ENCODE data around the gene PARD3. TPM values are rescaled to one million over a fixed set of nuclear protein-coding genes. Genes with fewer than 3 reads are reported as not detected.

Gene PARD3
- total and polyA plus RNA-seq, 10 of the 15 experiments (the other 5 are each of a cell fraction or from before 2014, with no cell fraction given) = 2.6 to 43.1 (median 13.9) TPM

- TF ChIP-seq, protein P1, sequence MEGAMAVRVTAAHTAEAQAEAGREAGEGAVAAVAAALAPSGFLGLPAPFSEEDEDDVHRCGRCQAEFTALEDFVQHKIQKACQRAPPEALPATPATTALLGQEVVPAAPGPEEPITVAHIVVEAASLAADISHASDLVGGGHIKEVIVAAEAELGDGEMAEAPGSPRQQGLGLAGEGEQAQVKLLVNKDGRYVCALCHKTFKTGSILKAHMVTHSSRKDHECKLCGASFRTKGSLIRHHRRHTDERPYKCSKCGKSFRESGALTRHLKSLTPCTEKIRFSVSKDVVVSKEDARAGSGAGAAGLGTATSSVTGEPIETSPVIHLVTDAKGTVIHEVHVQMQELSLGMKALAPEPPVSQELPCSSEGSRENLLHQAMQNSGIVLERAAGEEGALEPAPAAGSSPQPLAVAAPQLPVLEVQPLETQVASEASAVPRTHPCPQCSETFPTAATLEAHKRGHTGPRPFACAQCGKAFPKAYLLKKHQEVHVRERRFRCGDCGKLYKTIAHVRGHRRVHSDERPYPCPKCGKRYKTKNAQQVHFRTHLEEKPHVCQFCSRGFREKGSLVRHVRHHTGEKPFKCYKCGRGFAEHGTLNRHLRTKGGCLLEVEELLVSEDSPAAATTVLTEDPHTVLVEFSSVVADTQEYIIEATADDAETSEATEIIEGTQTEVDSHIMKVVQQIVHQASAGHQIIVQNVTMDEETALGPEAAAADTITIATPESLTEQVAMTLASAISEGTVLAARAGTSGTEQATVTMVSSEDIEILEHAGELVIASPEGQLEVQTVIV (IDR thresholded peaks at IDR 0.05; ENCODE audit: borderline replicate concordance, partially characterized antibody) = no peak
- TF ChIP-seq HDAC6 (IDR thresholded peaks at IDR 0.05; ENCODE audit: unreplicated experiment) = no peak
- no peak for TF ChIP-seq RB1 (IDR thresholded peaks at IDR 0.05; ENCODE audit: borderline replicate concordance)
These were observed 411.6 kb downstream of the PARD3 start (continued) for GRCh38 chr10:34403512-34403911.

DNA sequence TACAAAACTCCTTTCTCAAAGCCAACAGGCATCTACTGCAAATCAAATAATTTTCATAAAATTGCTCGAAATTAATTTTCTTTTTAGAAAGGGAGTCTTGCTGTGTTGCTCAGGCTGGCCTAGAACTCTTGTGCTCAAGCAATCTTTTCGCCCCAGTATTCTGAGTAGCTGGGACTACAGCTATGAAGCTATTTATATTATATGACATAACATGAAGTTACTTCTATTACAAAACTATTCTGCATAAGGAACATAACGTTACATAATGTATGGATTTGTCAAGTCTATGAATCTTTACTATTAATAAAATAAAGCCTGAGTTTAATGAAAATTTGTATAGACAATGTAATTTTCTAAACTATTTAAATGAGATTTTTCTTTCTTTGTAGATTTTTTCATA is 415.0 kb downstream of the PARD3 start:
- H3K27me3 ChIP-seq (replicated peaks in 1 of 2; ENCODE audit: control insufficient read depth in 2 of 2, insufficient read depth in 2 of 2, low read length in 1 of 2) = no peaks in the 10 kb centered on the region
- WGBS (ENCODE audit: insufficient coverage, insufficient replicate concordance, low lambda C conversion rate, missing lambda C conversion rate) = 22% methylated on average over 3 of the region's 3 CpGs
- TF ChIP-seq TCF12 (IDR thresholded peaks at IDR 0.05; ENCODE audit: low read depth, low read length) (no peak), CHD4 (IDR thresholded peaks at IDR 0.05) (no peak), EP300 (IDR thresholded peaks at IDR 0.05; ENCODE audit: borderline replicate concordance in 1 of 2, control insufficient read depth in 1 of 2, low read depth in 2 of 2, low read length in 2 of 2) (no peak), PKNOX1 (IDR thresholded peaks at IDR 0.05) (no peak), MEF2A (IDR thresholded peaks at IDR 0.05; ENCODE audit: insufficient read depth, low read depth, low read length) (no peak), NFYA (IDR thresholded peaks at IDR 0.05; ENCODE audit: borderline replicate concordance, low read depth, low read length) (no peak), JUND (IDR thresholded peaks at IDR 0.05; ENCODE audit: low read depth, low read length) (no peak), BCL3 (IDR thresholded peaks at IDR 0.05; ENCODE audit: borderline replicate concordance, insufficient read depth, low read depth, low read length, poor library complexity, severe bottlenecking) (no peak), IKZF1 (conservative IDR thresholded peaks at IDR 0.05) (no peak), RAD21 (IDR thresholded peaks at IDR 0.05; ENCODE audit: insufficient read depth, low read depth, low read length) (no peak), PRDM15 (CRISPR knock-in tag; IDR thresholded peaks at IDR 0.05) (no peak)

More for the DNA sequence above, 415.0 kb downstream of the PARD3 start:
- Histone ChIP-seq H3K9ac (ENCODE audit: control insufficient read depth, insufficient read depth, low read length) (no peak overlapping the region), H3K4me3 (no peak overlapping the region), H2AFZ (ENCODE audit: control insufficient read depth, low read depth, low read length) (no peak overlapping the region), H3K79me2 (ENCODE audit: control insufficient read depth, insufficient read depth, low read length) (no peaks in the 10 kb centered on the region), H3K9me3 (replicated peaks; ENCODE audit: control insufficient read depth, insufficient read depth, low read length) (no peaks in the 10 kb centered on the region), H3K4me1 (ENCODE audit: control insufficient read depth, insufficient read depth, low read length) (no peaks in the 10 kb centered on the region), H3K4me2 (ENCODE audit: control insufficient read depth, insufficient read depth) (no peak overlapping the region), H3K27ac (ENCODE audit: control insufficient read depth, insufficient read depth) (no peak overlapping the region), H3K36me3 (ENCODE audit: control insufficient read depth in 2 of 2, insufficient read depth in 2 of 2, low read length in 1 of 2) (no peaks in the 10 kb centered on the region), H4K20me1 (ENCODE audit: control insufficient read depth, insufficient read depth) (no peaks in the 10 kb centered on the region)
- ChIA-PET POLR2A (no interaction called here), CTCF (interaction anchor here (1.3 kb wide), 1 partner anchor 9 kb away, joined by 5 read pairs; no protein-coding TSS in a partner anchor), SMC1A (ENCODE audit: uncharacterized antibody, unreplicated experiment) (interaction anchor here (0.6 to 3.2 kb wide), 7 partner anchors 10 to 95 kb away, joined by 3 to 18 read pairs (median 4); no protein-coding TSS in a partner anchor), RAD21 (ENCODE audit: unreplicated experiment) (interaction anchor here (1.4 kb wide), 1 partner anchor 86 kb away, joined by 4 read pairs; no protein-coding TSS in a partner anchor)
- no peak for ATAC-seq
- in situ Hi-C loops (cut with MboI) = no loop called here
- intact Hi-C loops (cut with micrococcal nuclease; ENCODE audit: unreplicated experiment) = no loop called here
- no peak for DNase-seq (ENCODE audit: low read depth, low spot score)
- no peak for FAIRE-seq
- no TSS peak for BruUV-seq (replicated peaks)

Data from GM12878 (cell line).